Muscle of arm (tissue), 12 donors: ENCODE results near the gene ARHGAP10. TPM values are rescaled to one million over a fixed set of nuclear protein-coding genes. Genes with fewer than 3 reads are reported as not detected.

Experiments
- DNase-seq: peaks from one replicate; pipeline ENCODE4 v3.0.0-alpha.2; 2013
- polyA plus RNA-seq, 12 donors: library from polyadenylated mRNA; unstranded; fragments of 120-200 nt; gene quantifications; one replicate each; pipeline ENCODE4 v1.2.1, GENCODE V29; 2013; ENCODE audit not compliant: insufficient read length in 12 of 12

ARHGAP10 gene
- polyA plus RNA-seq, 12 donors = 19.8 to 38.9 (median 34.9) TPM; not detected in 1

GRCh38 chr4:147730333-147730732 is 1.6 kb upstream of the ARHGAP10 start:
- DNase-seq = no peak

GRCh38 chr4:147732518-147733235 is 789 bp downstream of the ARHGAP10 start:
- peak; percentile 56 for DNase-seq

DNA sequence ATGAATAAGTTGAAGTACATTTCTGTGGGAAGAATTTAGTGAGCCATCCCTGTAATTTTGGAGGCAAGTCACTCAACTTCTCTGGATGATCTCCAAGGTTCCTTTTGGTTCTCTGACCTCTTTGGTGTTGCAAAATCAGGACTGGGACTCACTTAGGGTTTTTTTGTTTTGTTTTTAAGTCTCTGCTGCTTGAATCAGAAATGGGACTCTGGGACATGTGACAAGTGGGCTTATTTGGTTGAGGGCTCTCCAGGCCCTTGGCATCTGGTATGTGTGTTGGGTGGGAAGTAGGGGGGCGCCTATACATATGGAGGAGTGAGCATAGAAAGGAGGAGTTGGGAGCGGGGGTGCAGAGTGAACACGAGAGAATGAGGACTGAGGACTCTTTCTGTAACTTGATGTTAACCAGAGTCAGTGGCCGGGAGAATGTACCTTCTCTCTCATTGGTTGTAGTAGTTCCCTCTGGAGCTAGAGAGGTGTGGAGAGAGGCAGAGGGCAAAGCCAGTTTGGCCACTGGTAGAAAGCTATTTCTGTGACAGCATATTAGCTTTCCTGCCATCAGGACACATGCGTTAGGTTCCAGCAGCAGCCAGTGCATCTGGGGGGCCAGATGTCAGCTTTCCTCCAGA is 1.9 kb downstream of the ARHGAP10 start:
- no peak for DNase-seq

- no peak for DNase-seq
Measured at GRCh38 chr4:147734496-147734895, 2.6 kb downstream of the ARHGAP10 start.

DNA sequence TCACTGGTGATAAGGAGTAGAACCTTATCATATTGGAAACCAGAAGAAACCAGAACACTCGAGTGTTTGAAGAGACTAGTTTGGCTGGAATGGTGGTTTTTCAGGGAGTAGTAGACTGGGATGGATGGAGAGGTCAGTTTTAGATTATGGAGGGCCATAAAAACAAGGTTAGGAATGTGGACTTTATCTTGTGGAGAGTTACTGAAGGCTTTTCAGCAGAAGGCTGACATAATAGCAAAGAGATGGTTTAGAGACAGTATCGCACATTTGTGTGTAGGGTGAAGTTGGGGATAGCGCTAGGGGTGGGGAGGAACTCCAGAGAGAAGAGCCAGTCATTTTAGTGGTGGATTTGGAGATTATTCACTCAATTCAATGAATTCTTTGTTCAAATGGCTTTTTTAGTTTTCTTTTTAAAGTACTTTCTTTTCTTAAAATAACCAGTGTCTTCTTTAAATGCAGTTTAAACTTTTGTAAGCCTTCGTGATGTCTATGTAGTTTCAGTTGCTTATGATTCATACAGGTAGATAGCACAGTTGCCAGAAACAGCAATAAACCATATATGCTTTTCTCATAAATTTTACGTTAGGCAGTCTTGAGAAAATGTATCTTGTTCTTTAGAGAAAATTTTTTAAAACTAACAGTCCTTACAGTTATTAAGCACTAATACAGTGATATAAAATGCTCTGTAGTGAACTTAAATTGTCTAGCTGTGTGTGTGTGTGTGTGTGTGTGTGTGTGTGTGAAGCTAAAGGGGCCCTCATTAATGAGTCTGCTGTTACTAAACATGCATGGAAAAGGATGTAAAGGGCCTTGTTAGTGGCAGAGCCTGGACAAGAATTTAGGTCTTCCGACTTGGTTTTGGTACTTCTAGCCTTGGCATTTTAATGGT is 3.8 kb downstream of the ARHGAP10 start:
- no peak for DNase-seq

- no peak for DNase-seq
Measured at GRCh38 chr4:147736458-147736857, 4.6 kb downstream of the ARHGAP10 start.

- DNase-seq = no peak
Measured at GRCh38 chr4:147737623-147738022, 5.7 kb downstream of the ARHGAP10 start.

DNA sequence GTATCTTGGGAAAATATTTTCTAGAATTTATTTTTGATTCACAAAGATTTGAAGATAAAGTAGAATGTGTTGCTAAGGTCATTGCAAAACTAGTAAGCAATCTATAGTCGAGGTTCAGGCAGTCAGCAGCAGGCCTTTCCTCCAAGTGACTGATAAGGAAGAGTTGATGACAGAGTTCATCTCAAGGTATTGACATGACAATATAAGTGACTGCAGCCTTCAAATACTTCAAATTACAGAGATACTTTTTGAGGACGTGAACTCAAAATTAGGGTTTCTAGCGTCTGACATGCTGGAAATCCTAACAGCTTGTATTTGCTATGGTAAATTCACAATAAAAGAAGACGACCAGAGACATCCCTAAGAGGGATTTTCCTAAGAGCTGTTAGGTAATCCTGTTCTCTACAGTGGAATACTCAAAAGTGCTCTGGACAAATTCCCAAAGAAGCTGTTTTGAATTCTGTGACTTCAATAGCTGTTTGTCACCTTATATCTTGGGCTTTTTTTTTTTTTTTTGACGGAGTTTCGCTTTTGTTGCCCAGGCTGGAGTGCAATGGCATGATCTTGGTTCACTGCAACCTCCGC is 7.4 kb downstream of the ARHGAP10 start:
- no peak for DNase-seq

DNA sequence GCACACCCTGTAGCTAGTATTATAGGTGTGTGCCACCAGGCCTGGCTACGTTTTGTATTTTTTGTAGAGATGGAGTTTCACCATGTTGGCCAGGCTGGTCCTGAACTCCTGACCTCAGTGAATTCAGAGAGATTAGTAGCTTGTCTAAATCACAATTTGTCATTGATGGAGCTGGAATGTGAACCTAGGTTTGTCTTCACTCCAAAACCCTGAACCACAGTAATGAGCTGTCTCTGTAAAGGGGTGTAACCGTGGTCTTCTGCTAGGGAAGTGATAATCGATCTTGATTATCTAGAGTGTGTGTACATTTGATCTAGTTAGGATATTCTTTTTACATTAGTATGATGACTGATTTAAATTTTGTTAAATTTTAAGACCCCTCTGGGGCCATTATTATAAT is 8.3 kb downstream of the ARHGAP10 start:
- no peak for DNase-seq

DNA sequence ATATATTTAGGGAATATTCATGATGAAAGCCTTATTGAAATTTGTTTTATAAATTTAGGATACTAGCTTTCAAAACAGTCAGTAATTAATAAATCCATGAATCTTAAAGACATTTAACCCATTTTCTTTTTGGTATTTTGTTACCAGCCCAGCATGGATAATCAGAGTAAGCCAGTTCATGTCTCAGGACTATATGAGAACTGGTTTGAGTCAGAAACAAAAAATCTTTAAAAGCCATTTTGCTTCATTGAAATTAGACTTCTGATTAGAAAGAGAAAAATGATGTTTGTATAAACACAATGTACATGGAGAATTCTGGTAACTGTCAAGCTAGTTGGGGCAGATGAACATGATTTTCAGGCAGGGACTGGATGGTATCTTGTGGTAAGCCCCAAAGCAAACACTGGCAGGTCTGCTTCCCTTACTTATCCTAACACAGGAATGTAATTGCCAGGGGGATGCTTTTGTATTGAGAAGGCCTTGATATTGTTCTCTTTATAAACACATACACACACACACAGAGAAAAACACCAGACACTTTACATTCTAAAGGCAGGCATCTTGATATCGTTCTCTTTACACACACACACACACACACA is 9.4 kb downstream of the ARHGAP10 start:
- DNase-seq = no peak

- DNase-seq = no peak
Measured at GRCh38 chr4:147747787-147748454, 16.0 kb downstream of the ARHGAP10 start.

- DNase-seq = no peak
Measured at GRCh38 chr4:147749811-147750321, 18.0 kb downstream of the ARHGAP10 start.

DNA sequence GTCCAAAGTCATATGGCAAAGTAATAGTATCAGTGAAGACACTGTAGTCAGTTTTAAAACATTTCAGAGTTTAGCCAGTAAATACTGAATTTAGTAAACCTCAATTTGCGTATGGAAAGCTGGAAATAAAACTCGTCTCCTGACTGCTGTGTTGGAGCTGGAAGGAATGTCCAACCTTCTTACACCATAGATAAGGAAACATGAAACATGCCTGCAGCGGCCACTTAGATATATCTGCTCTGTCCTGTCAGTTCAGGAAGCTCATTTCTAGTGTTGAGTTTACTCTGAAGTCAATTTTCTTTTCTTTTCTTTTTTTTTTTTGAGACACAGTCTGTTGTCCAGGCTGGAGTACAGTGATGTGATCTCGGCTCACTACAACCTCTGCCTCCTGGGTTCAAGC is 21.2 kb downstream of the ARHGAP10 start:
- no peak for DNase-seq

DNA sequence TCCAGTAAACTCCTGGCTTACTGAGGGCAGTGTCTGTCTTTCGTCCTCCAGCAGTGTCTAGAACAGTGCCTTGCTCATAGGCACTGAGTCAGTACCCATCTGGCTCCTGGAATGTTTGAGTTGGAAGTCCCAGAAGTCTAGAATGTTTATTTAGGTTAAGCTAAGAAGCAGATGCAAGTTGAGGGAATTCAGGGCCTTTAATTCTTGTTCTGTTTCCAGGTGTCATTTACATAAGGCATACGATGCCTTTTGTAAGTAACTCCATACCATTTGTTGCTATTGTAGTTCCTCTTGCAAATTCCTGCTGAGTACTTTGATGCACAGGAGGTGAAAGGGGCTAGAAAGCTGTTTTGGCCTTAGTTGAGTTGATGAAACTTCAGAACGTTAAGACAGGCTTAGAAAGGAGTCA is 22.2 kb downstream of the ARHGAP10 start:
- no peak for DNase-seq

GRCh38 chr4:147755561-147756295 is 23.8 kb downstream of the ARHGAP10 start:
- no peak for DNase-seq

- DNase-seq = no peak
Measured at GRCh38 chr4:147756417-147756816, 24.5 kb downstream of the ARHGAP10 start.

DNA sequence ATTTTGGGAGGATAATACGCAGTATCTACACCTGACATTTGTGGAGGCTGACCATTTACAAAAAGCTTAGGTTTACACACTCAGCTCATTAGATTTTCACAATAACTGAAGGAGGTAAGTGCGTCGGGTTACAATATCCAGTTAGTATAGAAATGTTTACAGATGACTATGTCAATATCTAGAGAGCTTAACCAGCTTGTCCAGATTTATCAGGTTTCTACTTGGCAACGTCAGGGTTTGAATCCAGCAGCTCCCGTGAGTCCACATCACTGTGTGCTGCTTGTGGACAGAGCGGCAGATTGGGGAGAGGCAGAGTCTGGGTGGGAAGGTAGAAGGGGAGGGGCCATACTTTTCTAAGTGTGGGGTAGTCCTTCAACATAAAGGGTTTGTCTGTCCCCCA is 28.3 kb downstream of the ARHGAP10 start:
- no peak for DNase-seq

GRCh38 chr4:147760695-147761094 is 28.8 kb downstream of the ARHGAP10 start:
- no peak for DNase-seq

DNA sequence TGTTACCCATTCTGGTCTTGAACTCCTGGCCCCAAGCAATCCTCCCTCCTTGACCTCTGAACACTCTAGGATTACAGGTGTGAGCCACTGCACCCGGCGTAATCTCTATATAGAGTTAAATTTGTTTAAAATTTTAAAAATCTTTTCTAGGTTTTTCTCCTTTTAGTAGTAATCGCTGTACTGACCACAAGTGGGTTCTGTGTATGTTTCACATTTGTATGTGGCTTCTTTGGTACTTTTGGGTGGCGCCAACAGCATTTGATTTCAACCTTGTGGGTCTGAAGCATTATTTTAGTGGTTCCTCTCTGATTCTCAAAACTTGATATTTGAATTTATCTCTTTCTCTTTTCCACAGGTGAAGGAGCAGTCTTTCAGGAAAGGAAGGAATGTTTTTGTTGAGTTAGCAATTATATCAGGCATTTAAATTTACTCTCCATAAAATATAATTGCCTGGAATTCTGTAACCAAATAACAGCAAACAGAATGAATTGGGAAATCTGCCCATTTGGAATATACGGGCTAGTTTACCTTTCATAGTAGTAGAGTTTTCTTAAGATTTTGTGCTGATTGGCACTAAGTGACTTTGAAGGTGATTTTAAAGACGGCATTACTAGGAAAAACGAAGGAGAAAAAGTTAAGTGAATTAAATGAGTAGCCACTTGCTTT is 29.5 kb downstream of the ARHGAP10 start:
- no peak for DNase-seq

- DNase-seq = no peak
Measured at GRCh38 chr4:147764337-147764736, 32.4 kb downstream of the ARHGAP10 start.
